HG03039 (cell line): ENCODE results near the gene ACP1.
"Not testable (repeated sequence)": the region's sequence is repeated elsewhere in the genome, so short reads cannot be mapped to it uniquely, and the experiment has no call there.

Experiments
- ATAC-seq: cut with Tn5 transposase; IDR thresholded peaks from one replicate; pipeline ENCODE4 v1.9.1; 2021; ENCODE audit warnings: mild to moderate bottlenecking, moderate library complexity; ENCODE audit not compliant: unreplicated experiment

Gene ACP1

DNA sequence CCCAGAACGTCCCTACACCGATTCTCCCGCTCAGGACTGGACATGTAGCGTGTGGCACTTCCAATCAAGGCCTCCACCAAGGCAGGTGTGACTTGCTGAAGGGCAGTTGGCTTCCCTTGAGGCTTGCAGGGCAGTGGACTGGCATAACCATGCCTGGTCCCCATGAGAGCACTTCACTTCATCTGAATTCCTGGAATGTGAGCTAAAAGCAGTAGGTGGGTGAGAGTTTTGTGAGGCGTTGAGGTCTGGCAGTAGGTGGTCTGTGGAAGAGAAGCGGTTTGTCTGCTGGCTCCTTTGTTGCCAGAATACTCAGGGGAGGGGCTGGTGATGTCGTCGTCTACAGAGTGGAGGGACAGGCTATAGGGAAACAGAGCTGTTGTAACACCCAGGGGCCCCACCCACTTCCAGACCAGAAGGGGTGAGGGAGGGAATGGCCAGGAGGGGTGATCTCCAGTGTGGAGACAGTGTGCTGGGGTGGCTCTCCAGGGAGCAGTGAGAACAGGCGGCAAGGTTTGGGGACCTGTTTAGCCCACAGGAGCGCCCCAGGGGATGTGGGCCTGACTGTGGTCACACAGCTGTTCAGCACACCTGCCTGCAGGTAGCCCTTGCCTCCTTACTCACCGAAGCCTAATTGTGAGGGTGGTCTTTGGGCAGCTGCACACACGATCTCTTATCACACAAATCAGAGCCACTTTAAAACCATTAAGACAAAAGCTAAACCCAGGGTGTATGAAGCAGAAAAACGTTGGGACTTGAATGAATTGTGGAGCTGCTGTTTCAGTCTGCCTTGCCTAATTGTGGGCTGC, 44.6 kb downstream of the ACP1 start:
- no peak for ATAC-seq

GRCh38 chr2:309954-310510, 45.3 kb downstream of the ACP1 start:
- no peak for ATAC-seq

DNA sequence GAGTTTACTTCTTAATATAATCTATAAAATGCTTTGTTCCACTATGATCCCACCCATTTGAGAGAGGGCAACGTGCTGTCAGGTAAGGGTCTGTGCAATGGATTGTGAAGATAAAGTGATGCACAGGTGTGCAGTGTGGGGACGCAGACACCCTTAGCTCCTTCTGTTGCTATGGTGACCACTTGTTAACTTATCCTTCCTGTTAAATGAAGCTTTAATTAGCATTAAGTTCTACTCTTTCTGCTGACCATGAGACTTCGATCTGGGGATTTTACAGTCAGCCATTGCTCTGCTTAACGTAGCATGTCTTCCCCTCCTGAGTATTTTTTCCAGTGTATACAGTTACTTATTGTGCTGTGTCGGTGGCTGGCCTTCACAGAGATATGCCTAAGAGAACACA, 46.2 kb downstream of the ACP1 start:
- no peak for ATAC-seq

DNA sequence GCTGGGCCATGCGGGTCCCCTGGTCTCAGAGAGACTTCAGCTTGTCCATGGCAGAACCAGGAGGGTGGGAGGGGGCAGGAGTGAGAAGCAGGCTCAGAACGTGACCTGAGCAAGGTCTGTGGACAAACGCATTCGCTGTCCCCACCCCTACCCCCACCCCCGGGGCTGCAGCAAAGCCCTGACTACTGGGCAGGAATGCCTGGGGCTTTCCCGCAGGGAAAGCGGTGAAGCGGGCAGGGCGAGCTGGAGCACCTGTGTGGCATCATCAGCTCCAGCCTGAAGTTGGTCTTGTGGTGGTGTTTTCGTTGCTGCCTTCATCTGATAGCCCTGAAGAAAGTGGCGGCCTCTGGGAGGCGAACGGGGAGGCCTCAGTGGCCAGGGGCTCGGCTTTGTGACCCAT, 49.2 kb downstream of the ACP1 start:
- ATAC-seq, result no peak

GRCh38 chr2:314561-315336, 50.0 kb downstream of the ACP1 start:
- no peak for ATAC-seq

DNA sequence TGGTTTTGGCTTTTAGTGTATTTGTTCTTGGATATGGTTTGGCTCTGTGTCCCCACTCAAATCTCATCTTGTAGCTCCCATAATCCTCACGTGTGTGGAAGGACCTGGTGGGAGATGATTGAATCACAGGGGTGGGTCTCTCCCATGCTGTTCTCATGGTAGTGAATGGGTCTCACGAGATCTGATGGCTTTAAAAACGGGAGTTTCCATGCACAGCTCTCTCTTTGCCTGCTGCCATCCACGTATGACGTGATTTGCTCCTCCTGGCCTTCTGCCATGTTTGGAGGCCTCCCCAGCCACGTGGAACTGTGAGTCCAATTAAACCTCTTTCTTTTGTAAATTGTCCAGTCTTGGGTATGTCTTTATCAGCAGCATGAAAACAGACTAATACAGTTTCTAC, 51.2 kb downstream of the ACP1 start:
- ATAC-seq, result not testable (repeated sequence)

- ATAC-seq, result no peak
These were observed 51.6 kb downstream of the ACP1 start for GRCh38 chr2:316381-316780.

GRCh38 chr2:317501-318424, 53.0 kb downstream of the ACP1 start:
- ATAC-seq, result no peak

DNA sequence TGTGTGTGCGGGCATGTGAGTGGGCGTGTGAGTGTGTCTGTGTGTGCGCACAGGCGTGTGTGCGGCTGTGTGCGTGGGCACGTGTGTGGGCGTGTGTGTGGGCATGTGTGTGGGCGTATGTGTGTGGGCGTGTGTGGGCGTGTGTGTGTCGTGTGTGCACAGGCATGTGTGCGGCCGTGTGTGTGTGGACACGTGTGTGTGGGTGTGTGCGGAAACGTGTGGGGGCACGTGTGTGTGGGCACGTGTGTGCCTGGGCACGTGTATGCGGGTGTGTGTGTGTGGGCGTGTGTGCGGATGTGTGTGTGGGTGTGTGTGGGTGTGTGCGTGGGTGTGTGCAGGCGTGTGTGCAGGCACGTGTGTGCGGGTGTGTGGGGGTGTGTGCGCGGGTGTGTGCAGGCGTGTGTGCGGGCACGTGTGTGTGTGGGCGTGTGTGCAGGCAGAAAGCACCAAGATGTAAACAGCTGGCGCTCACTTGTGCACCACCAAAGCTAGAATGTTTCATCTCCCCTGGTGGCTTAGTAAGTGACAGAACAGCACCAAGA, 54.4 kb downstream of the ACP1 start:
- ATAC-seq, result no peak

- no peak for ATAC-seq
These were observed 55.8 kb downstream of the ACP1 start for GRCh38 chr2:320561-320960.

- no peak for ATAC-seq
These were observed 57.6 kb downstream of the ACP1 start for GRCh38 chr2:322326-322725.

DNA sequence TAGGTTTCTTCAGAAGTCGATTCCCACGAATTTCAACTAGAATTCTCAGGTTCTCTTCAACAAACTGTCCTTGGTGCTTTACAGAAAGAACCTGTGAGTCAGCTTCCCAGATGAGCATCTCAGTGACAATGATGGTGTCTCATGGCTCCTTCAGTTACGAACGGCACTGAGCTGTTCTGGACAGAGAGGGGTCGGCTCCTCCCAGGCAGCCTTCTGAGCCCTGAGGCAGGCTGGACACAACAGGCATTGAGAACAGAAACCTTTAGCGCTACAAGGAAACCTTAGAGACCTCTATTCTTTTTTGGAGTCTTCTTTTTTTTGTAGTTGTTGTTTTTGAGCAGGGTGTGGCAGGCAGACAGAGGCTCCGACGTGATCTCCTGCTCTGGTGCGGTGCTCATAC, 58.3 kb downstream of the ACP1 start:
- ATAC-seq, result no peak
